Astrocyte (in vitro differentiated cells and primary cell): ENCODE measurements around the gene WDR36.

Experiments
- CTCF ChIP-seq: IDR thresholded peaks from 2 replicates; pipeline ENCODE4 v1.5.1; 2011; ENCODE audit warnings: low read depth, mild to moderate bottlenecking, inconsistent platforms, low read length, moderate library complexity; ENCODE audit not compliant: insufficient read depth
- EZH2 ChIP-seq: IDR thresholded peaks from 2 replicates; pipeline ENCODE4 v1.6.1; 2012; ENCODE audit warnings: mild to moderate bottlenecking, low read length, inconsistent platforms; ENCODE audit not compliant: insufficient read depth

DNA sequence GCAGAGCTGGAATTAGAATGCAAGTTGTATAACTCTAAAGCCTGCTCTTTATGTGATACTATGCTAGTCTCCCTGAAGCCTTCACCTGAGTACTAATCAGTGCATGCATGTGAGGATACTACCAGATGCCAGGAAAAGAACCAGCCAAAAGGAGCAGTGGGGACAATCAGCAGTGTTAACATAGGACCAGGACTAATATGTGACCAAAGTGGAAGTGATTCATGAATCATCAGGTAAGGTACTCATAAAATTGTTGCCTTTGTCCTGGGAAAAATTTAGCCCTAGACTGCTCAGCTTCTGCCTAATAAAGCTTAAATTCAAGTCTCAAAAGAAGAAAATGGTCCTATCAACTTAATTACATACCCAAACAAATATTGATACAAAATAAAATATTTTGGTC, 34.1 kb upstream of the WDR36 start:
- no peak for TF ChIP-seq CTCF
- TF ChIP-seq EZH2, result no peak
